Fibroblast of lung (primary cell): ENCODE results near the gene KRTAP9-4.

Source experiments
- CTCF ChIP-seq, 2 donors: IDR thresholded peaks in 1 of 2; conservative IDR thresholded peaks in 1 of 2; 1 replicate in 1 of 2; 2 replicates in 1 of 2; pipeline ENCODE4 v1.5.1; 2011 to 2012; ENCODE audit warnings: low read length in 2 of 2, control low read depth in 1 of 2, inconsistent platforms in 1 of 2, low read depth in 1 of 2, mild to moderate bottlenecking in 1 of 2
- EZH2 ChIP-seq: IDR thresholded peaks from 2 replicates; pipeline ENCODE4 v1.5.1; 2012; ENCODE audit warnings: low read length, control low read depth, mild to moderate bottlenecking; ENCODE audit errors: missing control alignments

GRCh38 chr17:41231731-41232130, 17.8 kb upstream of the KRTAP9-4 start:
- TF ChIP-seq CTCF (conservative IDR thresholded peaks at IDR 0.05 in 1 of 2, IDR thresholded peaks at IDR 0.05 in 1 of 2; ENCODE audit: low read depth in 1 of 2, low read length in 2 of 2) = no peak
- TF ChIP-seq EZH2 = no peak
